GM12878 (cell line): ENCODE measurements around the gene ZDHHC18. TPM values are rescaled to one million over a fixed set of nuclear protein-coding genes. Genes with fewer than 3 reads are reported as not detected.

Source experiments
- ATAC-seq: fragments of 200-7000 bp; cut with Tn5 transposase; 3 replicates; pipeline ENCODE4 v1.9.1; 2020; ENCODE audit warnings: mild to moderate bottlenecking, moderate library complexity
- BruUV-seq: library from RNA; stranded (reverse); fragments of 400-500 nt; replicated peaks from 2 replicates; lab custom pipeline; 2021; lab: Mats Ljungman, UMichigan
- CTCF ChIA-PET: fragments of 300-600 bp; sonication (Branson Sonifier 250); formaldehyde crosslinking; extraction: SDS; loops from one replicate; lab custom pipeline; 2021; ENCODE audit warnings: inconsistent platforms; lab: Yijun Ruan, JAX
- POLR2A ChIA-PET: fragments of 350-600 bp; formaldehyde crosslinking; extraction: SDS; loops from one replicate; lab custom pipeline; 2021; ENCODE audit warnings: inconsistent platforms; lab: Charles Lee
- RAD21 ChIA-PET: fragments of 300-600 bp; sonication (Branson Sonifier 250); formaldehyde crosslinking; loops from one replicate; lab custom pipeline; 2023; ENCODE audit warnings: antibody characterized with exemption; ENCODE audit not compliant: unreplicated experiment; lab: Charles Lee
- SMC1A ChIA-PET: fragments of 300-600 bp; sonication (Branson Sonifier 250); formaldehyde crosslinking; loops from one replicate; lab custom pipeline; 2023; ENCODE audit not compliant: unreplicated experiment, uncharacterized antibody; lab: Charles Lee
- DNase-seq: peaks from one replicate; pipeline ENCODE4 v3.0.0-alpha.2; 2011; ENCODE audit warnings: low read depth, low spot score
- FAIRE-seq: peaks from 3 replicates; lab custom pipeline; 2011; peaks lifted over from hg19 to GRCh38; lab: Jason Lieb, UNC
- H2AFZ ChIP-seq: 2 replicates; pipeline ENCODE4 v1.6.0; 2011; ENCODE audit warnings: low read depth, low read length, control low read depth; ENCODE audit not compliant: control insufficient read depth
- H3K27ac ChIP-seq: 2 replicates; pipeline ENCODE4 v1.5.1; 2011; ENCODE audit warnings: control low read depth; ENCODE audit not compliant: control insufficient read depth, insufficient read depth
- H3K27me3 ChIP-seq, 2 experiments: replicated peaks in 1 of 2; 2 replicates each; pipeline versions ENCODE4 v1.6.0 to v1.6.1; 2011; ENCODE audit warnings: low read length in 1 of 2; ENCODE audit not compliant: control insufficient read depth in 2 of 2, insufficient read depth in 2 of 2
- H3K36me3 ChIP-seq, 2 experiments: 2 replicates each; pipeline ENCODE4 v1.5.1; 2011; ENCODE audit warnings: low read length in 1 of 2; ENCODE audit not compliant: control insufficient read depth in 2 of 2, insufficient read depth in 2 of 2
- H3K4me1 ChIP-seq: 2 replicates; pipeline ENCODE4 v1.6.1; 2011; ENCODE audit warnings: mild to moderate bottlenecking, low read length, moderate library complexity, mixed read lengths; ENCODE audit not compliant: control insufficient read depth, insufficient read depth
- H3K4me2 ChIP-seq: 2 replicates; pipeline ENCODE4 v1.6.0; 2011; ENCODE audit warnings: control low read depth; ENCODE audit not compliant: control insufficient read depth, insufficient read depth
- H3K4me3 ChIP-seq: fragments of 200-600 bp; sonication (generic); 2 replicates; pipeline ENCODE4 v1.5.1; 2016
- H3K79me2 ChIP-seq: 2 replicates; pipeline ENCODE4 v1.6.0; 2011; ENCODE audit warnings: low read length; ENCODE audit not compliant: control insufficient read depth, insufficient read depth
- H3K9ac ChIP-seq: 2 replicates; pipeline ENCODE4 v1.8.0; 2011; ENCODE audit warnings: low read length, control low read depth, mixed read lengths; ENCODE audit not compliant: control insufficient read depth, insufficient read depth
- H3K9me3 ChIP-seq: replicated peaks from 3 replicates; pipeline ENCODE4 v1.5.1; 2011; ENCODE audit warnings: mild to moderate bottlenecking, low read length; ENCODE audit not compliant: control insufficient read depth, insufficient read depth
- H4K20me1 ChIP-seq: 2 replicates; pipeline ENCODE4 v1.6.0; 2011; ENCODE audit not compliant: control insufficient read depth, insufficient read depth
- BCL11A ChIP-seq: IDR thresholded peaks from 2 replicates; pipeline ENCODE4 v1.6.1; 2011; ENCODE audit warnings: low read depth, low read length
- CREM ChIP-seq: IDR thresholded peaks from 2 replicates; pipeline ENCODE4 v1.6.1; 2014; ENCODE audit warnings: antibody characterized with exemption, low read depth
- JUND ChIP-seq: IDR thresholded peaks from 2 replicates; pipeline ENCODE4 v1.6.1; 2012; ENCODE audit warnings: low read depth, mild to moderate bottlenecking, low read length, improper control_type of control experiment, moderate library complexity
- PAX5 ChIP-seq: IDR thresholded peaks from 2 replicates; pipeline ENCODE4 v1.6.1; 2011; ENCODE audit warnings: low read depth, low read length, borderline replicate concordance
- PML ChIP-seq: IDR thresholded peaks from 2 replicates; pipeline ENCODE4 v1.6.1; 2012; ENCODE audit warnings: low read length, inconsistent platforms
- POLR2A ChIP-seq: IDR thresholded peaks from 2 replicates; pipeline ENCODE4 v1.6.1; 2011; ENCODE audit warnings: low read depth, mild to moderate bottlenecking, low read length
- POU2F2 ChIP-seq: IDR thresholded peaks from 3 replicates; pipeline ENCODE4 v1.6.1; 2011; ENCODE audit warnings: low read depth, mild to moderate bottlenecking, low read length, borderline replicate concordance
- RFX5 ChIP-seq: IDR thresholded peaks from 2 replicates; pipeline ENCODE4 v1.6.1; 2011; ENCODE audit warnings: low read depth, low read length, improper control_type of control experiment
- RUNX3 ChIP-seq: IDR thresholded peaks from 2 replicates; pipeline ENCODE4 v1.6.1; 2012; ENCODE audit warnings: low read length, inconsistent platforms
- SREBF2 ChIP-seq: IDR thresholded peaks from 2 replicates; pipeline ENCODE4 v1.6.1; 2012; ENCODE audit warnings: mild to moderate bottlenecking, low read length
- SUZ12 ChIP-seq: fragments of 200-600 bp; sonication (generic); IDR thresholded peaks from one replicate; pipeline ENCODE4 v1.6.1; 2018; ENCODE audit warnings: antibody characterized with exemption, mild to moderate bottlenecking; ENCODE audit not compliant: unreplicated experiment
- TCF3 ChIP-seq: IDR thresholded peaks from 2 replicates; pipeline ENCODE4 v1.6.1; 2012; ENCODE audit warnings: low read depth, mild to moderate bottlenecking, low read length, borderline replicate concordance; ENCODE audit not compliant: insufficient read depth
- ZNF207 ChIP-seq: fragments of 450-650 bp; IDR thresholded peaks from 2 replicates; pipeline ENCODE4 v1.6.1; 2014; ENCODE audit warnings: antibody characterized with exemption, mild to moderate bottlenecking, borderline replicate concordance
- ZZZ3 ChIP-seq: IDR thresholded peaks from 2 replicates; pipeline ENCODE4 v1.6.1; 2011; ENCODE audit warnings: low read depth; ENCODE audit not compliant: control insufficient read depth, insufficient read length
- WGBS: methylation state at CpG from one replicate; pipeline ENCODE4 v1.1.6; 2016; ENCODE audit warnings: low lambda C conversion rate; ENCODE audit not compliant: insufficient replicate concordance, insufficient coverage; ENCODE audit errors: missing lambda C conversion rate; 5-methylcytosine and 5-hydroxymethylcytosine counted together
- in situ Hi-C: fragments of 300-500 bp; cut with MboI; formaldehyde crosslinking; loops from 9 replicates; pipeline ENCODE4 v1.14.3; 2018; ENCODE audit warnings: mixed read lengths
- intact Hi-C: fragments of 100-400 bp; cut with micrococcal nuclease; formaldehyde crosslinking; loops from one replicate; pipeline ENCODE4 v1.14.2; 2022; ENCODE audit not compliant: unreplicated experiment
- polyA plus RNA-seq, 11 experiments: library from polyadenylated mRNA; depleted of rRNA in 4 of 11; unstranded in 6 of 11; stranded (reverse) in 5 of 11; fragments of >200 nt; fragmentation: Nextera tagmentation in 4 of 11; fragmentation: Illumina TruSeq in 1 of 11; extraction: Ambion mirVana in 4 of 11; extraction: Trizol in 1 of 11; gene quantifications; 1 replicate in 1 of 11; 2 replicates in 10 of 11; pipeline versions ENCODE4 v1.2.1 to v1.2.3, GENCODE V29; 2011 to 2016; ENCODE audit warnings: inconsistent platforms in 2 of 11, missing spikeins in 2 of 11, low read depth in 1 of 11
- total RNA-seq, 4 experiments: library from RNA; depleted of rRNA in 3 of 4; stranded (reverse); fragments of >200 nt in 3 of 4; fragmentation: Illumina TruSeq in 1 of 4; extraction: Trizol in 1 of 4; gene quantifications; 2 replicates each; pipeline versions ENCODE4 v1.2.1 to v1.2.3, GENCODE V29; 2013 to 2021
- TF ChIP-seq, protein P1 (sequence below): fragments of 450-650 bp; IDR thresholded peaks from 2 replicates; pipeline ENCODE4 v1.6.1; 2016; ENCODE audit warnings: mild to moderate bottlenecking
- TF ChIP-seq, protein P2 (sequence below): IDR thresholded peaks from 2 replicates; pipeline ENCODE4 v1.6.1; 2011; ENCODE audit warnings: low read depth, low read length, improper control_type of control experiment, borderline replicate concordance
- TF ChIP-seq, protein P3 (sequence below): fragments of 450-650 bp; IDR thresholded peaks from 2 replicates; pipeline ENCODE4 v1.6.1; 2016; ENCODE audit warnings: mild to moderate bottlenecking

ZDHHC18 gene
- total and polyA plus RNA-seq, 10 of the 15 experiments (the other 5 are each of a cell fraction or from before 2014, with no cell fraction given): 0.40 to 81.2 (median 21.3) TPM

DNA sequence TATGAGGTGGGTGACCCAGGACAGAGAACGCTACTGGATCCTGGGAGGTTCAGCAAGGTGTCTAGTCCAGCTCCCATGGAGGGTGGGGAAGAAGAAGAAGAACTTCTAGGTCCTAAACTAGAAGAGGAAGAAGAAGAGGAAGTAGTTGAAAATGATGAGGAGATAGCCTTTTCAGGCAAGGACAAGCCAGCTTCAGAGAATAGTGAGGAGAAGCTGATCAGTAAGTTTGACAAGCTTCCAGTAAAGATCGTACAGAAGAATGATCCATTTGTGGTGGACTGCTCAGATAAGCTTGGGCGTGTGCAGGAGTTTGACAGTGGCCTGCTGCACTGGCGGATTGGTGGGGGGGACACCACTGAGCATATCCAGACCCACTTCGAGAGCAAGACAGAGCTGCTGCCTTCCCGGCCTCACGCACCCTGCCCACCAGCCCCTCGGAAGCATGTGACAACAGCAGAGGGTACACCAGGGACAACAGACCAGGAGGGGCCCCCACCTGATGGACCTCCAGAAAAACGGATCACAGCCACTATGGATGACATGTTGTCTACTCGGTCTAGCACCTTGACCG is 47.3 kb upstream of the ZDHHC18 start:
- TF ChIP-seq, protein P1, sequence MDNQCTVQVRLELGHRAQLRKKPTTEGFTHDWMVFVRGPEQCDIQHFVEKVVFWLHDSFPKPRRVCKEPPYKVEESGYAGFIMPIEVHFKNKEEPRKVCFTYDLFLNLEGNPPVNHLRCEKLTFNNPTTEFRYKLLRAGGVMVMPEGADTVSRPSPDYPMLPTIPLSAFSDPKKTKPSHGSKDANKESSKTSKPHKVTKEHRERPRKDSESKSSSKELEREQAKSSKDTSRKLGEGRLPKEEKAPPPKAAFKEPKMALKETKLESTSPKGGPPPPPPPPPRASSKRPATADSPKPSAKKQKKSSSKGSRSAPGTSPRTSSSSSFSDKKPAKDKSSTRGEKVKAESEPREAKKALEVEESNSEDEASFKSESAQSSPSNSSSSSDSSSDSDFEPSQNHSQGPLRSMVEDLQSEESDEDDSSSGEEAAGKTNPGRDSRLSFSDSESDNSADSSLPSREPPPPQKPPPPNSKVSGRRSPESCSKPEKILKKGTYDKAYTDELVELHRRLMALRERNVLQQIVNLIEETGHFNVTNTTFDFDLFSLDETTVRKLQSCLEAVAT: no peak
- TF ChIP-seq ZZZ3: no peak
- TF ChIP-seq SUZ12: no peak
- TF ChIP-seq JUND: no peak
- no peak for TF ChIP-seq SREBF2
- no peak for TF ChIP-seq RFX5
- no peak for TF ChIP-seq CREM
- no peak for TF ChIP-seq PML
- no peak for TF ChIP-seq RUNX3
- TF ChIP-seq POLR2A: no peak
- no peak for TF ChIP-seq POU2F2
- TF ChIP-seq, protein P2, sequence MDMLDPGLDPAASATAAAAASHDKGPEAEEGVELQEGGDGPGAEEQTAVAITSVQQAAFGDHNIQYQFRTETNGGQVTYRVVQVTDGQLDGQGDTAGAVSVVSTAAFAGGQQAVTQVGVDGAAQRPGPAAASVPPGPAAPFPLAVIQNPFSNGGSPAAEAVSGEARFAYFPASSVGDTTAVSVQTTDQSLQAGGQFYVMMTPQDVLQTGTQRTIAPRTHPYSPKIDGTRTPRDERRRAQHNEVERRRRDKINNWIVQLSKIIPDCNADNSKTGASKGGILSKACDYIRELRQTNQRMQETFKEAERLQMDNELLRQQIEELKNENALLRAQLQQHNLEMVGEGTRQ: no peak
- TF ChIP-seq ZNF207: no peak
- TF ChIP-seq PAX5: no peak
- no peak for TF ChIP-seq TCF3
- TF ChIP-seq BCL11A: no peak
- TF ChIP-seq, protein P3, sequence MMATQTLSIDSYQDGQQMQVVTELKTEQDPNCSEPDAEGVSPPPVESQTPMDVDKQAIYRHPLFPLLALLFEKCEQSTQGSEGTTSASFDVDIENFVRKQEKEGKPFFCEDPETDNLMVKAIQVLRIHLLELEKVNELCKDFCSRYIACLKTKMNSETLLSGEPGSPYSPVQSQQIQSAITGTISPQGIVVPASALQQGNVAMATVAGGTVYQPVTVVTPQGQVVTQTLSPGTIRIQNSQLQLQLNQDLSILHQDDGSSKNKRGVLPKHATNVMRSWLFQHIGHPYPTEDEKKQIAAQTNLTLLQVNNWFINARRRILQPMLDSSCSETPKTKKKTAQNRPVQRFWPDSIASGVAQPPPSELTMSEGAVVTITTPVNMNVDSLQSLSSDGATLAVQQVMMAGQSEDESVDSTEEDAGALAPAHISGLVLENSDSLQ: no peak
- TF ChIP-seq, all 136 proteins: peak for 0
- intact Hi-C loops (no loop called here), in situ Hi-C loops (loop anchor here (5.0 kb wide), 1 partner anchor 48 kb away; the partner anchor contains the start of gene ZDHHC18)
- Histone ChIP-seq H3K79me2 (no peaks in the 10 kb centered on the region; the same call in 1 of the 2 replicates), H2AFZ (no peak overlapping the region), H3K4me3 (no peak overlapping the region), H3K27ac (no peak overlapping the region), H3K9me3 (no peaks in the 10 kb centered on the region), H3K36me3 (peaks cover 33 to 40% of the 10 kb centered on the region in 2 experiments), H3K4me1 (peaks cover under 1% of the 10 kb centered on the region; the same call in 1 of the 2 replicates), H3K4me2 (no peak overlapping the region), H3K9ac (no peak overlapping the region), H4K20me1 (no peaks in the 10 kb centered on the region), H3K27me3 (no peaks in the 10 kb centered on the region)
- ChIA-PET POLR2A (interaction anchor here (0.6 to 1.2 kb wide), 4 partner anchors 70 to 96 kb away, joined by 3 read pairs; no protein-coding TSS in a partner anchor), SMC1A (interaction anchor here (0.8 to 2.1 kb wide), 4 partner anchors 11 to 181 kb away, joined by 4 to 5 read pairs (median 5); no protein-coding TSS in a partner anchor), RAD21 (no interaction called here), CTCF (interaction anchor here (0.8 to 1.9 kb wide), 5 partner anchors 10 to 178 kb away, joined by 3 to 9 read pairs (median 5); no protein-coding TSS in a partner anchor)
- ATAC-seq: no peak
- BruUV-seq: no TSS peak
- WGBS: 96% methylated on average over 11 of the region's 11 CpGs
- DNase-seq: no peak
- no peak for FAIRE-seq
